KG1 (cell line): ENCODE measurements around the gene TPPP2.
A peak's percentile ranks its signal among the peaks of the same experiment; 100 is the strongest.
"Not testable (repeated sequence)": the region's sequence is repeated elsewhere in the genome, so short reads cannot be mapped to it uniquely, and the experiment has no call there.

ENCODE experiments used
- DNase-seq: peaks from one replicate; lab custom pipeline; 2025; lab: John Stamatoyannopoulos, UW

The TPPP2 gene

DNA sequence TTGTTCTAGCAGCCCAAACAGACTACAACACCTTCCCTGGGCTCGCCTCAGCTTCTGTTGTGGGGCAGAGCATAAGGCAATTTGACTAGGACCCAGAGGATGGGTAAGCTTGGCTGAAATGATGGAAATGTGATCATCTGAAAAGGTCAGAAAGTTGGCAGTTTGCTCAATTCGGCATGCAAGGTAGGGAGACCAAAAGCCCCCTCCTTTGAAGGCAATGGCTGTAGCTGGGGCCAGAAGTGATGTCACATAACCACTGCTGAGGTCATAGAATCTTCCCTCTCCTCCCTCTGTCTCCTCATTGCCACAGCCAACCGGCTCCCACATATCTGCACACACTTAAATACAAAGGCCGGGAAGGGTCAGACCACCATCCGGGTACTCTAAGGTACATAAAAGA, at the start of gene TPPP2:
TSS of gene TPPP2 (plus strand) at position 301 of the 400 bp plus-strand sequence. CDS start 365 bp downstream, outside the sequence.
- DNase-seq: no peak

DNA sequence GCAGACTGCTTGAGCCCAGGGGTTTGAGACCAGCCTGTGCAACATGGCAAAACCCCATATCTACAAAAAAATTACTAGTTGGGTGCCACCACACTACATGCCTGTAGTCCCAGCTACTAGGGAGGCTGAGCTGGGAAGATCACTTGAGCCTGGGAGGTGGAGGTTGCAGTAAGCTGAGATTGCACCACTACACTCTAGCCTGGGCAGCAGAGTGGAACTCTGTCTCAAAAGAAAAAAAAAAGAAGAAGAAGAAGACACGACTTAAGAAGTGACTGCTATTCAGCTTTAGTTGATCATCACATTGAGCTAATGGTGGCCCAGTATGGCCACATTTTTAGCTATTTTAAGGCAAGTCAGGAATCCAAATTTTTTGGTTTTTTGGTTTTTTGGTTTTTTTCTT, 49.1 kb upstream of the TPPP2 start:
- DNase-seq: no peak

DNA sequence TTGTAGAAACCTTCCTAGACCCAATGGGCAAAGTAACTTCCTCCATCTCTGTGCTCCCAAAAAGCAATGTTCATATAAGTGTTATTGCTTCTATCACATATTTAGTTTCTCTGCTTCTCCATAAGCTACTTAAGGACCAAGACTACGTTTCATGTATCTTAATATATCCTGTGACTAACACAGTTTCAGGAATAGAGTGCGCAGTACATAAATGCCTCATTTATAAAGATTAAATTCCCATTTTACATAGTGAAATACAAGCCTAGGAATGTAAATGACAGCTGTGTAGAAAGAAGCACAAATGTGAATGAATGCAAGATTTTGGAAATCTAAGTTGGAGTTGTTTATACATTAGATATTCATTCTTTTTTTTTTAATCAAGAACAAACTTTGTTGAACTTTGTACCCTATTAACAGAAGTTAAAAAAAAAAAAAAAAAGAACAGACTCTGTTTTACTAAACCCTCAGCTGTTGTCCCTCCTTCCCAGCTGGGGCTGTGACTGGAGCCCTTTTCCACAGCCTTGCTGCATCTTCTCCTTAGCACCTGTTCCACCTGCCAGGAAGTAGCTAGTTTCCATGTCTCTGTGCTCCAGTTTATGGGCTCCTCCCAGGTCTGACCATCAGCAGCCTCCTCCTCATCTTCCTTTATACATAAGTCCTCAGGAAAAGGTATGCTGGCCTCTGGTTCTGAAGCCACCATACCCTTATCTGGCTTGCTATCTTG, 47.2 kb upstream of the TPPP2 start:
- no peak for DNase-seq

DNA sequence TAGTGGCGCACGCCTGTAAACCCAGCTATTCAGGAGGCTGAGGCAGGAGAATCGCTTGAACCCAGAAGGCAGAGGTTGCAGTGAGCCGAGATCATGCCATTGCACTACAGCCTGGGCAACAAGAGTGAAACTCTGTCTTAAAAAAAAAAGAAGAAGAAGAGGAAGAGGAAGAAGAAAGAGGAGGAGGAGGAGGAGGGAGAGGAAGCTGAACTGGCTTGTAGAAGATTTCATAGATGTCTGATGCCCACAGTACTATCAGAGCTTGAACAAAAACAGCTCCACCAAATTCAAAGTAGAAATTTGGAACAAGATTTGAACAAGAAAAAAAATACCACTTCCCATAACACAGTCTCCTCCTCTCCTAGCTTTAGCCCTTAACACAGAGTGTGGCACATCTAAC, 44.4 kb upstream of the TPPP2 start:
- not testable (repeated sequence) for DNase-seq

DNA sequence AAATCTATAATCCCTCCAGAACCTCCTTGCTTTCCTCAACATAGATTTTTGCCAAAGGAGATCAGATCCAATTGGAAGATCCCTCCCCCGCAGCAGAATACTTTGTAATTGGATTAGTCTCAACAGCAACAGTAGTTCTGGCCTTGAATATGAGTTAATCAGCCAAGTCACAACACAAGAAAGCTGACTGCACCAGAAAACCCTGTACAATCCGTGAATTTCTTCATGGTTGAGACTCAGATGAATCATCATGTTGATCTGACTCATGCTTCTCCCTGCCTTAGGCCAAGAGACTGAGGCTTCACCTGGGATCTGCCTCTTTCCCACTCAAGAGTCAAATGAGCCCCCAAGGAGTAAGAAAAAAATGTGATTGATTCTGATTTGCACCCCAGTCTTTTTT, 43.2 kb upstream of the TPPP2 start:
- DNase-seq: no peak

DNA sequence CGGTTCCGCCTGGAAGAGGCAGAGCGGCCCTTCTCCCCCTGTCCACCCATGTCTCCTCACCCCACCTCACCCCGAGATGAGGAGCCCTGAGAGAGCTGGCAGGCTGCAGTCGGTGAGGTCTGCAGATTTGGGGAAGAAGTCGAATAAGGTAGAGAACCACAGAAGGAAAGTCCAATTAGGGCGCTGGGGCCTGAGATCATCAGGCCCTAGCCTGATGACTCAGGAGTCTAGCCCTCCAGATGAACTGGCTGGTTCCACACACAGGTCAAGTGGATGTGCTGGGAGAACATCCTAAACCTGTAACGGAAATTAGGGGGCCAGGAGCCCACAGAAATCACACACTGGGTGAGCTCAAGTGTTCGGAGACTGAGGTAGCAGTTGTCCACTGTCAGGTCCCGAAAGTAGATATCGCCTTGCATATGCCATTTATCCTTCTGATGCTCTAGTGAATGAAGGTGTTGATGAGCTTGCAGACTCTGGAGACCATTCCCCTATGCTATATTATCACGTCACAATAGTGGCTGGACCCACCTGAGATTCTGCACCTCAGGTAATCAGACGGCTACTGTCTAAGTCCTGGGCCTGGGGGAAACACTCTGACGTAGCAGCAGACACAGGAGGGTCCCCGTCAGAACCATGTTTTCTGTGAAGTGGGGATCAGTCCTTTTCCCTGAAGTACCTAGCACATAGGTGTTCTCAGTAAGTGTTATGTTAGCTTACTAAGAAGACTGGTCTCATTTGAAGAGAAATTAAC, 41.1 kb upstream of the TPPP2 start:
- no peak for DNase-seq

DNA sequence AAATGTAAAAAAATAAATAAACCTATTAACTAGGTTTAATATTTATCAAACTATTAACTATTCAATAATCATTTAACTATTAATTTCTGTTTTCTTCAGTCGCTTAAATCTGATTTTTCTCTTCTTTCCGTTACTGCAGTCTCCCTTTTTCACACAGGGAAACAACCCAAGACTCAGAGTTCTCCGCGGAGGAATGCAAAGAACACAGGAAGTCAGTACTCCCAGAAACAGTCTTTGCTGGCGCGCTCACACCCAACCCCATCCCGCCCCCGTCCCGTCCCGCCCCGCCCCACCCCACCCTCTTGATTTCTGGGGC, 40.6 kb upstream of the TPPP2 start:
- DNase-seq: no peak

DNA sequence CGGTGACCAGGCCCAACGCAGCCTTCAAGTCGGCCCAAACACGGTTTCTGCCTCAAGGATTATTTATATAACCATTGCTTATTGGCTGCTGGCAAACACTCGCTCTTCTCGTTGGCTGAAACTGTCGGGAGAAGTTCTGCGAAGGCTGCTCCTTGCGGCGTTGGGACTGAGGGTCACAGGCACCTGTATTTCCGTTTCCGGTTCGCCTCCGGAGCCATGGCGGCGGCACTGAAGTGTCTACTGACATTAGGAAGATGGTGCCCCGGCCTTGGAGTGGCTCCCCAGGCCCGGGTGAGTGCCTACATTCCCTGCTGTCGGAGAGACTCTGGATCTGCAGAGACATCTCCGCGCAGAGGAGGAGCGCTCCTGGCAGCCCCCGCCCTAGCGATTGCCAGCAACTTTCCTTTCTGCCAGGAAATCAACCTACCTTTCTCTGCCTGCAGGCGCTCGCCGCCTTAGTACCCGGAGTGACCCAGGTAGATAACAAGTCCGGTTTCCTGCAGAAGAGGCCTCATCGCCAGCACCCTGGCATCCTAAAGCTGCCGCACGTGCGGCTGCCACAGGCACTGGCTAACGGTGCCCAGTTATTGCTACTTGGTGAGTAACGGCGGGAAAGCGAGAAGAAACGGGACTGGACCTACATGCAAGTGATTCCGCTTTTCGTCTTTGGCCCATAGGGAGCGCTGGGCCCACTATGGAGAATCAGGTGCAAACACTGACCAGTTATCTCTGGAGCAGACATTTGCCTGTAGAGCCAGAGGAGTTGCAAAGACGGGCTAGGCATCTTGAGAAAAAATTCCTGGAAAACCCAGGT, 40.0 kb upstream of the TPPP2 start, which contains the start of gene METTL17:
TSS of gene METTL17 (plus strand) at position 194 of the 814 bp plus-strand sequence. CDS start at position 217, 23 bp downstream.
- DNase-seq: peak; percentile 87

DNA sequence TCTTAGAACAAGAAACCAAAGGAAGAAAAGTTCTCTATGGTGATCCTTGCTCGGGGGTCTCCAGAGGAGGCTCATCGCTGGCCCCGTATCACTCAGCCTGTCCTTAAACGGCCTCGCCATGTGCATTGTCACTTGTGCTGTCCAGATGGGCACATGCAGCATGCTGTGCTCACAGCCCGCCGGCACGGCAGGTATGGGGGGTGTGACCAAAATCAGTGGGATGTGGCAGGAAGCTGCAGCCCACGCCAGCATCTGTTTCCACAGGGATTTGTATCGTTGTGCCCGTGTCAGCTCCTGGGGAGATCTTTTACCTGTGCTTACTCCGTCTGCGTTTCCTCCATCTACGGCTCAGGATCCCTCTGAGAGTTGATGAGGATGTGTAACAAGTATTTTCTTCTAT, 33.5 kb upstream of the TPPP2 start:
- no peak for DNase-seq

DNA sequence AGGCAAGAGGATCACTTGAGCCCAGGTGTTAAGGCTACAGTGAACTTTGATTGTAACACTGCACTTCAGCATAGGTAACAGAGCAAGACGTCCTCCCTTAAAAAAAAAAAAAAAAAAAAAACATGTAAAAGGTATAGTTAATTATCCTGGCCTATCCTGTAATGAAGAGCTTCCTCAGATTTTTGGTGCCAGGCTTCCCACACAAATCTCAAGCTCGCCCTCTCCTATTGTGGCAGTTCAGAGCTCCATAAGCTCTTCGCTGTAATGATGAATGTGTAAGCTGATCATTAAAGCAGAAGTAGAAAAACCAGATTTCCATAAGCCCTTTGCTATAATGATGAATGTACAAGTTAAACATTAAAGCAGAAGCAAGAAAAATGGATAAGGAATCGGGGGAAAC, 32.9 kb upstream of the TPPP2 start:
- no peak for DNase-seq

DNA sequence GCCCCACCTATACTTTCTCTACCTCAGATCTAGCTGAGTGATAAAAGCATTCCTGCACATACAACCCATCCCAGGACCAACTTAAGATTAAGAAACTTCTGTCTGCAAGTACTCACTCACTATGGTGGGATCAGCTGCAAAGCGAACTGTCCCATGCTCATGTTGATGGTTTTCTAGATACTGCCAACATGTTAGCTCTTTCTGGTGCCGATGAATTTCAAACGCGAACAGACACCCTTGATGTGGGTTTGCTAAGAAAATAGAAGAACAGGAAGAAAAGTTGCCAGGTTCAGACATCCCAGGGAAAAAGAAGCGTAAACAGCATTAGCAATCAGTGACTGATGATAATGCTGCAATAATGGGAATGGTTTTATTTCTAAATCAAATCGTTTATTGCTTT, 32.5 kb upstream of the TPPP2 start:
- DNase-seq: no peak

DNA sequence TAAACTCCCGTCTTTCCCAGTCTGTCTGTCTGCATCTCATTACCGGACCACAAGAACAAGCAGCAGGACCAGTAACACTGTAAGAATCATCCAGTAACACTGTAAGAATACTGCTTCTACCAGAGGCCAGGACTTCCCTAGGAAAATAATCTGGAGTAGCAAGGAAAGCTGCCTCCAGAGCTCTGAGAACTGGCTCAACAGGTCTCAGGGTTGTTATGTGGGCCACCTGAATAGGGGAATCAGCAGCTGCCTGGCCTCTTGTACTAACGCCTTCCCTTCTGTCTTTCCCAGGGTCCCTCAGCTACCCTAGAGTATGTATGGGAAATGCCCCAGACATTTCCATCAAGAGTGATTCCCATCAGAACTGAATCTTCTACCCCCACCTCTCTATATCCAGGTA, 31.9 kb upstream of the TPPP2 start:
- DNase-seq: no peak

DNA sequence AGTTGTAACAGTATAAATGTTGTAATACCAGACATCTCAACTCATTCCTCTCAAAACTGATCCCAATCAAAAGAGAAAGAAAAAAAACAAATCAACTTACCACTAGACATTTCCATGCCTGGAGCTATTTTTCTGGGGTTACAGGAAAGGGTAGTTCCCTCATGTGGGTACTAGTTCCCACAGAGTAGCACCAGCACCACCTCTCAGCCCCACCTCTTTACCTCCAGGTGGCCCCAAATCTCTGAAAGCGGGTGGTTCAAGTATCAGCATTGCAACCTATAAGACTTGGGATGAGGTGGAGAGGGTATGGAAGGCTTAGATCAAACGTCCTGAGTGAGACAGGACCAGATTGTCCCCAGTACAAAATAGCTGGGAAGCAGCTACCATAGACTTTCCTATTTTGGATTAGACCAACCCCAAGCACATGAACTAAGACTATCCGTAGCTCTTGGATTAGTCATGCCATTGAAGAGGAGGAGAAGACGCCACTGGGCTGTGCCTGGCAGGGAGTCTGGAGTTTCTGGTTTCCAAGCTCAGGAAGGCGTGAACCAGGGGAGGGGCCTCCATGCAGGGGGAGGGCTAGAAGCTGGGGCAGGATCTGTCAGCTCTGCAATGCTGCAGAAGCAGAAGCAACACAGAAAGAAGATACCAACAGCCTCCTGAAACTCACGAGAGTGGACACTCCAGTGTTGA, 31.2 kb upstream of the TPPP2 start, which contains the start of gene SLC39A2:
TSS of gene SLC39A2 (plus strand) at position 620 of the 693 bp plus-strand sequence. CDS start 154 bp downstream, outside the sequence.
- no peak for DNase-seq

DNA sequence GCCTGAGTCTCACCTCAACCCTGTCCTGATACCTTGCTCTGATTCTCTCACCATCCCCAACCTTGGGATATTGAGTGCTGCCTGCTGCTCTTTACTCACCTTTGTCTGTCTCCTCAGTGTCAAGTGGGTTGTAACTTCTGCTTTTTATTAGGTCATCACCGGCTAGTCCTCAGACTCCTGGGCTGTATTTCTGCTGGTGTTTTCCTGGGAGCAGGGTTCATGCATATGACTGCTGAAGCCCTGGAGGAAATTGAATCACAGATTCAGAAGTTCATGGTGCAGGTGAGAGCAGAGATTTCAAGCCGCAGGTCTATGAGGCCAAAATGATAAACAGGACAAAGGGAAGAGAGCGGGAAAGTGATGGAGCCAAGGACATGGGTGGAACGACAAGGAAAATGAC, 30.4 kb upstream of the TPPP2 start:
- DNase-seq: no peak

DNA sequence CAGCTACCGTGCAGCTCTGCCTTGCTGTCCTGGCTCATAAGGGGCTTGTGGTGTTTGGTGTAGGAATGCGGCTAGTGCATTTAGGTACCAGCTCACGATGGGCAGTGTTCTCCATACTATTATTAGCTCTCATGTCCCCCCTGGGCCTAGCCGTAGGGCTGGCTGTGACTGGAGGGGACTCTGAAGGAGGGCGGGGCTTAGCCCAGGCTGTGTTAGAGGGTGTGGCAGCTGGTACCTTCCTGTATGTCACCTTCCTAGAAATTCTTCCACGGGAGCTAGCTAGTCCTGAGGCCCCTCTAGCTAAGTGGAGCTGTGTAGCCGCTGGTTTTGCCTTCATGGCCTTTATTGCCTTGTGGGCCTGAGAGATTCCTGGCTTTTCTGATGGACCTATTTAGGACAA, 28.8 kb upstream of the TPPP2 start:
- no peak for DNase-seq

DNA sequence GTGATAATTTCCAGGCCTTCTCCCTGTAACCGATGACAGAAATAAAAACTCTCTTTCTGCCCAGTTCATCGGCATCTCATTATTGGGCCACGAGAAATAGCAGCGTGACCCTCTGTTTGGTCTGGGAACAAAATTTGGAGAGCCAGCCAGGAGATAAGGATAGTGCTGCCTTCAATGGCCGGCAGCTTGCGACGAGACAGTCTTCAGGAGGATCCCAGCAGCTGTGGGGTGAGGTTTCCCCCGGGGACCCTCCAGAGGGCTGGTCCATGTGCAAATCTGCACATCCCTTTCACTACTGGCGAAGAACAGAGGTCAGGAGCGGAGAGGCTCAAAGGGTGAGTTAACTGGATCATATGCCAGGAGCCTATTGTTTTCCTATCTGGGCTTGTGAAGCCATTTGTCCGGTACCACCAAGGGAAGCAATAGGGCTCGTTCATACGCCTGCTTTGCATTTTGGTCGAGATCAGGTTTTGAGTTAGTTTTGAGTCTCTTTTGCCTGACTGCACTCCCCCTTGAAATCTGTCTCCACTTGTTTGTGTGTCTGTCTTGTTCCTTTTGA, 26.1 kb upstream of the TPPP2 start:
- no peak for DNase-seq

DNA sequence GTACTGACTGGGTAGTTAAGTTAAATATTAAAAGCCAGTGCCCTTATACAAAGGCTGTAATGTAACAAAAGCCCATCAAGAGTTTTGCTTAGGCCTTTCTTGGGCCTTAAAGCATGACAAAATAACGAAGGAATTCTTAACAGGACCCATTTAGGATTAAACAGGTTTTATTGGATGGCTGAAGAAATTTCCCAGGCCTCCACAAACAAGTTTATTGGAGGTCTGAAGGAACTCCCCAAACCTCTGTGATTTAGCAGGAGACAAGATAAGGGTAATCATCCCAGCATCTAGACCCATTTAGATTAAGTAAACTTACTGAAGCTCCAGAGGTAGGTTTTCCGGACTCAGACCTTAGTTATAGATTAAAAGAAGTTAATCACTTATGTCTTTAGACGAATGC, 20.3 kb upstream of the TPPP2 start:
- not testable (repeated sequence) for DNase-seq

DNA sequence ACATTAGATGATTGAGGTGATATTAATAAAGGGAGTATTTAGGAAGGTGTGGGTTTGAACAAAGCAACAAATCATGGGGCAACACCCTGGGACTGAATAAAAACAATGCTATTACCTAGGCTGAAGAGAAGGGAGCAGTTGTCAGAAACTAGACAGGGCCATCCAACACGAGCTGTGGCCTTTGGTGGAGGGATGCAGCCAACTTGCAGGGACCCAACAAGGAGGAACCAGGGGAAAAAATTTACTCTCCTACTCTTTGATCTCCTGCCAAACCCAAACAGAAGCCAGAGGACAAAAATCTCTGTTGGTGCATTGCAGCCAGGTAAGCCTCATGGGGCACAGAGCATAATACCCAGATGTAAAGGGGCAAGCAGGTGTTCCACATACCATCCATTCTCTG, 18.9 kb upstream of the TPPP2 start:
- DNase-seq: no peak

DNA sequence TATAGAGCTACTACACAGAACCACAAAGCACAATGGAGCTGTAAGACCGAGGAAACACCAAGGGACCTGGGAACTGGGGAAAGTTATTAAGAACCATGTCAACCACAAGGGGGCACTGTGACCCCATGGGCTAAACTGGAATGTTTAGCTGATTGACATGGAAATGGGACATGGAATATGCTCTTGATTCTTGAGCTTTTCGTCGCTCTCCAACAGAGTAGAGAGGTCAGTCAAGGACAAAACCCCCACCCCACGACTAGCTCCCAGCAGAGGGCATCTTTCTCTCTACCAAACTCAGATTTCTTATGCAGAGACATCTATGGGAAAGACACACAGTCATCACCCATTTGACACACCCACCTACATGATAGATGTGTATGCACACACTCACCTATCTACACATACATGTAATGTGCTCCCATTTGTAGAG, 15.2 kb upstream of the TPPP2 start:
- DNase-seq: peak; percentile 41

DNA sequence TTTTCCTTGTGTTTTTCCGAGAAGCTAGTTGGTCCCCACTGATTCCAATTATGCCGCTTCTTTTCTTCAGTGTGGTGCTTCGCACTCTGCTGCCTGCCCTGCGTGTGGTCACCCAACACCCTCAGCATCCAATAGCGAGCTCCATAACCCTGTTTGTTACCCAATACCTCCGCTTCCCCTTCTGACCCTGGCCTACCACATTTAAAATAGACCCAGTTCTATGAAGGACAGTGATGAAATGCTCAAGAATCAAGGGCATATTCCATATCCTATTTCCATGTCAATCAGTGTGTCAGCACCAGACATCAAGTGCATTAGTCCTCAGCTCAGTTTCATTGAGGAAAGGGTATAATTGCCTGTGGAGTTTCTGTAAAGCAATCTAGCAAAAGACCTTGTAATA, 14.7 kb upstream of the TPPP2 start:
- no peak for DNase-seq

DNA sequence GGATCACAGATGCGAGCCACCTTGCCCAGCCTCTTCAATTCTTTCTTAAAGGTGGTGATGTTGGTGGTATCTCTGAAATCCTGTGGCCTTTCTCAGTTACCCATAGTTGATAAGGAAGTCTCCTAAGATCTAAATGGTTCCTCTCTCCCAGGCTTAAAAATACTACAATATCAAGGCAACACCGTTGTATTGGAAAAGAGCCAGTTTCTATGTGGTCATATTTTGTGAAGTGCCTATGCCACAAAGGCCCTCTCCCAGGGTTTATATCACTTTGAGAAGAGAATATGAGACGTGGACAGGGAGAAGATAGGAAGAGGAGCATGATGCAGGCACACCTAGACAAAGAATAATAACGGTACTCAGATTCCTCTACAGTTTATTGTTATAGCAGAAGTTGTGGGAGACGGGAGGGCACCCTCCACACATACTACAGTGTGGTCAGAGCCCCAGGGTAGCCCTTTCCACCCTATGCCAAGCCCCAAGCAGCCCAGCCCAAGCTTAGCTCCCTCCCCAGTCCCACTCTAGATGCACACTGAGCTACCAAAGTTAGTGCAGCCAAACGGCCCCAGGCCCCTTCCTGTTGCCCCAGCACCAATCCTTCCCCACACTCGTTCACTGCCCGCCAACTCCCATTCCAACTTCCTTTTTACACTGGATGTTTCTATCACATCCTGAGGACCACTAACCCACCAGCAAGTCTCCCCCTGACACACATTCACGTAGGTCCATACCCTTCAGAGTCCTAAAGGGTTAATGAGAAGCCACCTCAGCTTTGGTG, 13.4 kb upstream of the TPPP2 start:
- no peak for DNase-seq
